Measurements from ENCODE around the gene EGFR.
A peak's percentile ranks its signal among the peaks of the same experiment; 100 is the strongest.

The EGFR gene

DNA sequence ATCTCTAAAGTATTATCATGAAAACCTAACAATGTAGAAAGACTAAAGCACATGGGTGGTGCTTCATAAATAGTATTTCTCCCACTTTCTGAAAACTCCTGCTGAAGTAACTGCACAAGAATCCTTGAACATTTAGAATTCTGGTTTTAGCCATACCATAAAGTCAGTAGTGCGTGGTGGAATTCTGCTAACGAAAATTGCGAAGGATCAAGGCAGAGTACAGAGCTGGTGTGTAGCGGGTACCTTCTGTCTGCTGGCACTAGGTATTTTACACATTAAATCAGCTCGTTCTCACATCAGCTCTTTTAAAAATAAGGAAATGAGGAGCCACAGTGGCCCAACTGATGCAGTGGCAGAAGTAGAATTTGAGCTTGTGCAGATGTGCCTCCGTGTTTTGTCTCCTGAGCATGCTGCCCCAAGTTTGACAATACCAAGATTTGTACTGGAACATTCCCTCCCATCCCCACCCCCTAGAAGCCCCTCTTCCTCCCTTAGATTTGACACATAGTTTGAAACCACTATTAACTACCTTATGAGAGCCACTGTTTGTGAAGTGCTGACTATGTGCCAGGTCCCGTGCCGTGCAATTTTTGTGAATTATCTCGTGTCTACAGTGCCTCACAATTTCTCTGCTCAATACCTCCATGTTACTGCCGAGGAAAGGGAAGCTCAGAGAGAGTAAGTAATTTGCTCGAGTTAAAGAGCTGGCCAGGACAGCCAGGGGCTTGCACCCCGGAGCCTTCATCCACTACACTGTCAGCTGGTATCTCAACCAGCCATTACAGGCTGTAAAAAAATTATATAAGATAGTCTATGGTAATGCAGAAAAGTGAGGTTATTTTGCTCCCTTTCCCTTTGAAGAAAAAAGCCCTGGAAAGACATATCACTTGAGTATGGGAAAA, 66.9 kb downstream of the EGFR start:
- peak; percentile 9 for DNase-seq

DNA sequence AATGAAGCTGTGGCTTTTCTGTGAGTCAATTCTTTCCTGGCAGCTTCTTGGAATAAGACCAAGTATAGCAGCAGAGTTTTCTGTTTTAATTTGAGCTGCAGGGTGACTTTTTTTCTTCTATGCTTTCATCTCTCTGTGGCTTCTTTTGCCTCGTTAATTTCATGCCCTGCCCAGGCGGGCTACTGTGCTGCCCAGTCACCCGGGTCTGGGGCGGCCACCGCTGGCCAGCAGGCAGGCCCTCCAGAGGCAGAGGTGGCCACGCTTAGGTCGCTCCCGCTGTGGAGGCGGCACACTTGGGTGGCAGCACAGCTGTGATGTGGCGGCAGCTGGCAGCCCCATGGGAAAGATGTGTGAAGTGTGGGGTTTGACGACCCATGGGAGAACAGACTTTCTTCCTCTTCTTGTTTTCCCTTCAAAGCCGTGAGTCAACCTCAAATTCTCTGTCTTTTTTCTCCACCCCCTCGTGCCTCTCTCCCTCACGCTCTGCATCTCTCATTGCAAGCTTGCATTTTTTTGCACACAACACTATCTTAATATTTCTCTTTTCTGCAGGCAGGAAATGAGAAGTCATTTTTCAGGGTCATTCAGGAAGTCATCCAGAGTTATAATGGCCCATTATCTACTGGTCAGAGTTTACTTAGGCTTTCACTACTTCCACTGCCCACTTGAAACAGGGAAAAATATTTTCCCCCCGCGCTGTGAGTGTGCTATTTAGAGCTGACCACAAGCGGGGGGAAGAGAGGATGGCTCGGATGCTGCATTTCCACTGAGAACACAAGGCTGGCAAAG, 67.8 kb downstream of the EGFR start:
- peak; percentile 51 for DNase-seq

DNA sequence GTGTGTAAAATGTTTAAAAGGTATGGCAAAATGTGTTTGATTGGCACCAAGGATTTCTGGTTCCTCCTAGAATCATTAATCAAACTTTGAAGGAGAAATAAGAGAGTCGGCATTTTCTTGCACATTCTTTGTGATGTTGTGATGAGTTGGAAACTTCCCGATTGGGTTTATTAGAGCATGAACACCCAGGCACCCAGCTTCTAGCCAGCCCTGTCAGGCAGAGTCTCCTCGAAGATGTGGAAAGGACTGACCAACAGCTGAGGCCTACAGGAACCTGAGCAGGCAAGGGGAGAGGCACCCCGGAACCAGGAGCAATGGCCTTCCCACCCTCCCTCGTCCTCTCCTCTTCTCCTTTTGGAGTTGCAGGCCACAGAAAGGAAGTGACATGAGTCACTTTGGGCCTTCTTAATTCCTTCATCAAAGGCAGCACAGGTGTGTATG, 68.7 kb downstream of the EGFR start:
- DNase-seq: peak; percentile 10

GRCh38 chr7:55088107-55088506, 69.3 kb downstream of the EGFR start:
- DNase-seq: peak; percentile 7

DNA sequence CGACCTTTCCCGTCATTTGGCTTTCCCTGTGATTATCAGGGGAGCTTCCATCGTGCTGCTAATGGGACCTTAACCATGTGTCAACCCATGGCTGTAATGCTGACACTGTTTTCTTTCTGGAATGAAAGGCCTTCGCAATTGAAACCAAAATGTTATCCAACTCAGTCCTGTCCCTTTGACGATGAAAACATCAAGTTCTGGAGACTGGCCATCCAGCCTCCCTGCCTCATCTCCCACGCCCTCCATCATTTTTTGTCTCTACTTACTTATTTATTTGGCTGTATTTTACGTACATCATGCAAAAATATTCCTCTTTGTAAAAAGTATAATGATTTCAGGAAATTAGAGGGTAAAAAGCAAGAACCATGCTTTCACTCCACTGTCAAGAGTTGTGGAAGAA, 69.8 kb downstream of the EGFR start:
- DNase-seq: peak; percentile 12

DNA sequence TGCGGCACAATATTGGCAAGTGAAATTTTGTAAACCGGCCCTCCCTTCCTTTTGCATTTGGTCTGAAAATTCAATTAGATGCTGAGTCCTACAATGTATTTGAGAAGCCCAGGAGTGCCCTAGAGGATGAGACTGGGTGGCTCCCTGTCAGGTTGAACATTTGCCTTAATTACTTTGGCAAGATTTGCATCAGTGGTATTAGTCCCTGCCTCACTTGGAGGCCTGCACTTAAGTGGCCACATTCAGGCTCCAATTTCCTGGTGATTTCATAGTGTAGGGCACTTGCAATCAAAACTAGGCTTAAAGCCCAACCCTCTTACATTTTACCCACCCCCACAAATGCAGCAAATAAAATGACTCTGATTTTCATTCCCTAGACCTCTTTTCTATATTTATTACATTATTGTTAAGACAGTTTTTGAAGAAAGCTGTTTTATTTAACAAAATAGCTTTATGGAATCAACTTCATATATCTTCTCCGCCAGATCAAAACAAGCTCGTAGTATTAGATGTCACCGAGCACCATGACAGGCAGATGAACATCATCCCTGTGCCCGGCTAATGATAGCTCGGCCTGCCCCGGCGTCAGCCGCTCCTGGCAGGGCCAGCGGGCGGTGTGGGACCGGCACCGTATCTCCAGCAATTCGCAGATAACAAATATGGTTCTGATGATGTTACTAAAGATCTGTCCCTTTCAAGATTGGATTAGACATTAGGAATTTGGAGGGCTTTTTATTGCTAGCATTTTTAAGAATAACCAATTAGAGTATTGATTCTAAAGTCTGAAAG, 73.6 kb downstream of the EGFR start:
- peak; percentile 19 for DNase-seq

- DNase-seq: no peak
Measured at GRCh38 chr7:55092975-55093373, 74.2 kb downstream of the EGFR start.

- peak; percentile 26 for DNase-seq
Measured at GRCh38 chr7:55093674-55094073, 74.9 kb downstream of the EGFR start.

DNA sequence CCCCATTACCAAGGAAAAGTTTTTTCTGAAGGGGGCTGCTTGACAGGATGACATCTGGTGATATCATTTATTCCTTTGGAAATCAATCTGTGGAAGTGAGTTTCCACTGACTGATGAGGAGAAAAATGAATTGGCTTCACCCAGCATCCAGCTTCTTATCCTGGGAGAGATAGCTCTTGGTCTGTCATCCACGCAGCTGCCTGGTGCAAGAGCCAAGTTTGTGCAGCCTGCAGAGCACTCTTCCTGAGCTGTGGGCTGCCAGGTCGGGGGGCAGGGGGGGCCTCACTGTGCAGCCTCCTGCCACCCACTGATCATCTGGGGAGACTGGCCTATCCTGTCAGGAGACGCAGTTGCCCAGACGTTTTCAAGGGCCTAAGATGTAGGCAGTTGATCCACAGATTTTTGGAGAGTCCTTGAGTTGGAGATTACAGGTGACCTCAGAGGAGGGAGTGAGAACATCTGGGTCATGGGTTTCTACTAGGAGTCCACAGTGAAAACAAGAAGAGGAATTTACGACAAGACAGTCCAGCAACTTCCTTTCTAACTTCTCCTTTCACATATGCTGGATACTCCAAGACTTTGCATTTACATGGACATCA, 75.4 kb downstream of the EGFR start:
- peak; percentile 71 for DNase-seq

DNA sequence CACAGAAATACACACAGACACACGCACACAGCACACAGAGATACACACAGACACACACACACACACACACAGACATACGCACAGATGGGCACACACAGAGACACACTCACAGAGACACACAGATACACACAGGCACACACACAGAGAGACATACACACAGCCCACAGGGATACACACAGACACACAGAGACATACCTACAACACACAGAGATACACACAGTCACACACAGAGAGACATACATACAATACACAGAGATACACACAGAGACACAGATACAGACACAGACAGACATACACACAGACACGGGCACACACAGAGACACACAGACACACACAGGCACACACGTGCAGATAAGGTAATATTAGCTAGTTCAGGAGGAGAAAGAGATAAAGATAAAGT, 76.9 kb downstream of the EGFR start:
- DNase-seq: no peak

- peak; percentile 12 for DNase-seq
Measured at GRCh38 chr7:55096323-55096722, 77.5 kb downstream of the EGFR start.

GRCh38 chr7:55097100-55097499, 78.3 kb downstream of the EGFR start:
- peak; percentile 12 for DNase-seq

DNA sequence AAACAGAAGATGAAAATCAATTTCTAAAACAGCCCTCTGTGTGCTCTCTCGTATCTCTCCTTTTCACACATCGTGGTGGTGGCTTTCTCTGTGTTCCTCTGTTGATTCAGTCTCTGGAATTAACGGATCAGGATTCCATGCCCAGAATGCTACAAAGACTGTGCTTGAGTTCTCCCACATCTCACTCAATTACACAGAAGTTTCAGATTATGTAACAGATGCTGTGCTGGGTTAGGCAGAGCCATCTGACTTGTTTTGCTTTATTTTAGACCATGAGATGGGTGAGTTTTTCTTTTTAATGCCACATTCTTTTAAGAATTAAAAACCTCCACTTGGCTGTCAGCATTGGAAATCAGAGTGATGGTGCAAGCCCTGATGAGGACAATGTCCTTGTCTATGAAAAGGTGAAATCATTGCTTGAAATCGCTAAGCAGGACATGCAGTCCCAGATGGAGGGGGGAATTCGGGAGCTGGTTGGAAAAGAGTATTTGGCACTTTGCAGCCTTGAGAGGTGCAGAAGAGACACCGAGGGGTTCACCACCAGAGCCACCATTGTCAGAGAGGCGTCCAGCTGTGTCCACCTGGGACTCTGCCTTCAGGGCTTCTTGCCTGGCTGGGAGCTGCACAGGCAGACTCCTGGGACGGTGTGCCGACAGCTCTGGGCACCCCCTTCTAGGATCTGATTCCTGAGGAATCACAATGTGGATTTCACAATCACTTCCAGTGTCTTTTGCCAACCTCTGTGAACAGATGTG, 80.4 kb downstream of the EGFR start:
- DNase-seq: no peak

- peak; percentile 68 for DNase-seq
Measured at GRCh38 chr7:55099821-55100543, 81.2 kb downstream of the EGFR start.

- DNase-seq: peak; percentile 87
Measured at GRCh38 chr7:55100544-55101327, 81.9 kb downstream of the EGFR start.

DNA sequence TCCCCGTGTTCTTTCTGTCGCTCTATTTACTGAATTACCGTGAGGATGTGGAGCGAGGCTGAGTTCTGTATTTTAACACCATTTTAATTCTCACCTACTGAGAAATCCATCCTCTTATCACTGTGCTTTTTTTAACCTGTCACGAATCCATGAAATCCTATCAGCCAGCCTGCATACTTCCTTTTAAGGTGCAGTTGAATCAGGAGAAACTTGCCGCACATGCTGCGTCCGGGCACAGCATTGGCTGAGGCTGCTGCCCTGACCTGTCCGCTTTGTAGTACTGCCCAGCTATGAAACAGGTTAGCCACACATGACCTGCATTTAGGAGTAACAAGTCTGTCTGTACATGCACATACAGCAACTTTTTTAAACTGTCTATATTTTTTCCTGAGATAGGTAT, 82.5 kb downstream of the EGFR start:
- no peak for DNase-seq

GRCh38 chr7:55104123-55104522, 85.3 kb downstream of the EGFR start:
- DNase-seq: no peak

- DNase-seq: no peak
Measured at GRCh38 chr7:55104712-55105433, 86.1 kb downstream of the EGFR start.

DNA sequence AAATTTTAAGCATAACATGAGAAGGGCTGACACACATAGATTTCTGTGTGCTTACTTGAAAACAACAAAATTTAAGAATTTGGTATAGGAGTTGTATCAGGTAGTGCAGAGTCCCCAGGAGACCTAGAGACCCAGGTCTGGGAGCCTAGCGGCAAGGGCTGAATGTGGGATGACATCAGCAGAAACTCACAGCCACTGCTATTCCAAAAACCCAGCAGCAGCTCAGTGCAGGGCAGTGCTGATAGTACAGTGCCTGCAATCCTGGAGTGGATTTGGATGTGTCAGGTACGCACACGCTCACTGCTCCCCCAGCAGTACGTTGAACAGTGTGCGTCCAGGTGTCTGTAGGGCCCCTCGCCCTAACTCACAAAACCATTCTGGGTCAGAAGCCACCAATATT, 87.1 kb downstream of the EGFR start:
- DNase-seq: no peak

- DNase-seq: no peak
Measured at GRCh38 chr7:55107946-55108345, 89.1 kb downstream of the EGFR start.

All from right hindlimb (tissue), 1 donor.